Dendritic cell treated with granulocyte-macrophage colony-stimulating factor and Interleukin-4, amounts not matched to agents 40 ng/mL and 50 ng/mL, for 4 days (primary cell): Measurements from ENCODE around the gene ARFRP1.

Experiments used
- H3K27ac Mint-ChIP-seq: one replicate; pipeline ENCODE4 v1.8.0; 2022; ENCODE audit warnings: mild to moderate bottlenecking, mixed read lengths
- H3K27me3 Mint-ChIP-seq: one replicate; pipeline ENCODE4 v1.8.0; 2022; ENCODE audit warnings: mild to moderate bottlenecking, mixed read lengths
- H3K36me3 Mint-ChIP-seq: one replicate; pipeline ENCODE4 v1.8.0; 2022; ENCODE audit warnings: low read depth, mixed read lengths
- H3K4me1 Mint-ChIP-seq: one replicate; pipeline ENCODE4 v1.8.0; 2022; ENCODE audit warnings: low read depth, mixed read lengths
- H3K4me3 Mint-ChIP-seq: one replicate; pipeline ENCODE4 v1.8.0; 2022; ENCODE audit warnings: mild to moderate bottlenecking, moderate library complexity, mixed read lengths
- H3K9me3 Mint-ChIP-seq: one replicate; pipeline ENCODE4 v1.8.0; 2022; ENCODE audit warnings: mixed read lengths
- intact Hi-C: fragments of 100-400 bp; cut with micrococcal nuclease; formaldehyde crosslinking; loops from one replicate; pipeline ENCODE4 v1.15.0; 2022

The ARFRP1 gene

DNA sequence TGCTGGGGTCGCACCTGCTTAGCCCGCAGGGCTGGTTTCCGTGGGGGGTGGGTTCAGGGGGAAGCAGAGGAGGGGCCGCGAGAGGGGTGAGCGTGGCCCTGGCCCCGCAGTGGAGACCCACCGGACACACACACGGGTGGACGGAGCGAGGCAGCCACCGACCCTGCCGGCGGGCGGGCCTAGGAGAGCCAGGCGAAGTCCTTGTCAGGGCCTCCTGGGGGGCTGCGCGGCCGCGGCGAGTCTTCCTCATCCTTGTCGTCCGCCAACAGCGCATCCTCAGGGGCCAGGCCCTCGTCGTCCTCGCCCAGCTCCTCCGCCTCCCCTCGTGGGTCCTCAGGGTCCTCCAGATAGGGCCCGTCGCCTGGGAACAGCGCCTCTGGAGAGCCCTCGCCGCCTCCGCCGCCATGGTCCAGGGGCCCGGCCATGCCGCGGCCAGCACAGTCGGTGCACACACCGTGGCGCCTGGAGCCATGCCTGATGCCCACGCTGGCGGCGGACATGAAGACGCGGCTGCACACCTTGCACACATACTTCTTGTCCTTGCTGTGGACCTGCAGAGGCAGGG lies 39.1 kb upstream of the ARFRP1 start:
- intact Hi-C loops, result no loop called here
- no peak overlapping the region for H3K27ac Mint-ChIP-seq
- peaks cover under 1% of the 10 kb centered on the region for H3K27me3 Mint-ChIP-seq
- no peaks in the 10 kb centered on the region for H3K9me3 Mint-ChIP-seq
- peaks cover 1% of the 10 kb centered on the region for H3K4me1 Mint-ChIP-seq
- peaks cover 98% of the 10 kb centered on the region for H3K36me3 Mint-ChIP-seq
- no peak overlapping the region for H3K4me3 Mint-ChIP-seq

DNA sequence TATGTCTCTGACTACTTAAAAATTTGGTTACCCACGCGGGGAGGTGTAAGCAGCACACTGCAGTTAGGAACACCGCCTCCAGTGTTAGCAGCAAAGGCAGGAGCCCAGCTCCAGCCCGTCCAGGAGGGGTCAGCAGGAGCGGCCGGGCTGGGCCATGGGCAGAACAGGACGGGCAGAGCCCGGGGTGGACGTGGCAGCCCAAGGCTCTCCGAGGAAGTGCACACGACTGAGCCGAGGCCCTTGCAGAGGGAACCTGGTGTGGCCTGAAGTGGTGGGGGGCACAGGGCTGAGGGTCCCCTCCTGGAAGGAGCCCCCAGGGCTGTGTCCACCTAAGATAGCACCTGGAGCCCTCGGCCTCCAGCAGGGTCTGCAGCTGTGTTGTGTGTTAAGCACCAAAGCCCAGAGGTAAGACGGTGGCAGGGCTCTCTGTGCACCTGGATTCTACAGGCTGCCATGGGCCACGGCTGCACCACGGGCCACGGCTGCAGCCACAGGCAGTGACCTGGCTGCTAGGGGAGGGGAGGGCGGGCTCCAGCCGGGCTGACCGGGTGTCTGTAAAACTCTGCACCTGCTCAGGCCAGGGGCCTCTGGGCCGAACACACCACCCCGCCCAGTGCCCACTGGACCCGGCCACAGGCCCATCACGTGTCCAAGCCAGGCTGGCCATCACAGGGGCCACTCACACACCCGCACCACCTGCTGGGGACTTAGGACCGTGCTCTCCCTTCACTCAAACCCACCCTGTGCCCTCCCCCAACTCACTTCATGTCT lies 38.4 kb upstream of the ARFRP1 start:
- peaks cover 8% of the 10 kb centered on the region for H3K4me1 Mint-ChIP-seq
- no peaks in the 10 kb centered on the region for H3K9me3 Mint-ChIP-seq
- H3K4me3 Mint-ChIP-seq, result no peak overlapping the region
- intact Hi-C loops, result no loop called here
- no peaks in the 10 kb centered on the region for H3K27me3 Mint-ChIP-seq
- H3K36me3 Mint-ChIP-seq, result peaks cover 96% of the 10 kb centered on the region
- H3K27ac Mint-ChIP-seq, result no peak overlapping the region

DNA sequence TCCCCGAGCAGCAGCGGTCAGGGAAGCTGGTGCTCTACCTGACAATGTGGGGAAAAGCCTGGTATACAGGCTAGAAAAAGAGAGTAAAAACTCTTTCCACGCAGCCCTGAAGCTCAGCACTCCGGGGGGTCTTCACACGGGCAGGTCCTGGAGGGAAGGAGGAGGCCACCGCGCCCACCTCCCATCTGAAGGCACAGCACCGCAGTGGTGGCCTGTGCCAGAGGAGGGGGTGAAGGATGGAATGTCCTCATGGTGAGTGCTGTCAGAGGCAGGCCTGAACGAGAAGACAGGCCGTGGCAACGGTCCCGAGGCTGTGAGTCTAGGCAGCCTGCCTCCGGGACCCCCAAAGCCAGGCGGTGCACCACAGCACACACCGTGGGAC lies 37.6 kb upstream of the ARFRP1 start:
- H3K27me3 Mint-ChIP-seq, result no peaks in the 10 kb centered on the region
- H3K9me3 Mint-ChIP-seq, result no peaks in the 10 kb centered on the region
- H3K36me3 Mint-ChIP-seq, result peaks cover 89% of the 10 kb centered on the region
- H3K27ac Mint-ChIP-seq, result no peak overlapping the region
- intact Hi-C loops, result no loop called here
- no peak overlapping the region for H3K4me3 Mint-ChIP-seq
- peaks cover 14% of the 10 kb centered on the region for H3K4me1 Mint-ChIP-seq

DNA sequence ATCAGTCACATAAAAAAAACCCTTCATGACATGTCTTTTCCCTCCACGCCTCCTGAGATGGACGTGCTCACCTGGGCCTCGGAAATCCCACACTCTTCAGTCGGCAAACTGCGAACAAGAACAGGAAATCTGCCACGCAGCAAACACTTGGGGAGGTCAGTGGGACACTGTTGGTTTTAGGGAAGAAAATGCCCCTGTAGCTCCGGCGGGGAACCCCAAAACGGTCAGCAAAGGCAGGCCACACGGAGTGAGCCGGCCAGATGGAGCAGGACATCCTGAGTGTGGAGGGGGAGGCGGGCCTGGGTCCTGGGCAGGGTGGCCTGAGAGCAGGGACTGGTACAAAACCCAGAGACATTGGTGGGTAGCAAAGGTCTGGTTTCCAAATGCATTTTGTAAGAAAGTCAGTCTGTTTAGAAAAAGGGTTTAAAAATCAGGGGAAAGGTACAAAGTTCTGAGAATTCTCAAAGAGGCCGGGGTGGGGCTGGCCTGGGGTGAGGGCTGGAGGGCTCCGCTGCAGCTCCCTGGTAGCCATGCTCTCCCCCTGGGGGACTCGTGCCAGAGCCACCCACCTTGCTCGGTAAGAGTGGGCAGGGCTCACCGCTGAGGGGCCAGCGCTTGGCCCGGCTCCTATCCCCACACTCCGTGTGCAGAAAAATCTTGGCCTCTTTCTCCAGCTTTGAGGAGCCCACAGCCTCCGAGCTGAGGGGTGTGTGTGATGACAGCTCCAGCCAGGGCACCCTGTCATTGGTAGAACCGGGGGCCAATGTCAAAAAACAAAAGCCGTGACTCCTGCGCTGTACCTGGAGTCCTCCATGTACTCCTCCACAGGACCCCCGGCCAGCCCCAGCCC lies 37.0 kb upstream of the ARFRP1 start:
- peak overlapping the region; percentile 10 for H3K27ac Mint-ChIP-seq
- intact Hi-C loops, result no loop called here
- no peaks in the 10 kb centered on the region for H3K9me3 Mint-ChIP-seq
- peaks cover 14% of the 10 kb centered on the region for H3K4me1 Mint-ChIP-seq
- no peak overlapping the region for H3K4me3 Mint-ChIP-seq
- no peaks in the 10 kb centered on the region for H3K27me3 Mint-ChIP-seq
- peaks cover 82% of the 10 kb centered on the region for H3K36me3 Mint-ChIP-seq

DNA sequence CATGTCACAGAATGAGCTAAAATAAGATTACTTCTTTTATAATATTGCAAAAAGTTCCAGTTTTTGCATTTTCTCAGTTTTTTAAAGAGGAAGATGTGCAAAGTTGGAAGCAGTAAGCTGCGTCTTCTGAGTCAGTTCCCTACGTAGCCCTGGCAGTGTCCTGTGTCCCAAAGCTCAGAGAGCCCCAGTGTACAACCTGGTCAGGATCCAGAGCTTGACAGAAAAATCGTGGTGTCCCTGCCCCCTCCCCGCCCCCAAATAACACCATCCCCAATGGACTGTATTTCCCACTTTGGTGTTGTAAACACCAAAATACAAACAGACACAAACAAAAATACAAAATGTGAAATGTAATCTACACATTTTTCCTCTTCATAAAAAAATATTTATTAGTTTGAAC lies 36.4 kb upstream of the ARFRP1 start:
- intact Hi-C loops, result no loop called here
- H3K9me3 Mint-ChIP-seq, result no peaks in the 10 kb centered on the region
- H3K27me3 Mint-ChIP-seq, result no peaks in the 10 kb centered on the region
- no peak overlapping the region for H3K4me3 Mint-ChIP-seq
- peaks cover 76% of the 10 kb centered on the region for H3K36me3 Mint-ChIP-seq
- H3K27ac Mint-ChIP-seq, result no peak overlapping the region
- peaks cover 14% of the 10 kb centered on the region for H3K4me1 Mint-ChIP-seq

DNA sequence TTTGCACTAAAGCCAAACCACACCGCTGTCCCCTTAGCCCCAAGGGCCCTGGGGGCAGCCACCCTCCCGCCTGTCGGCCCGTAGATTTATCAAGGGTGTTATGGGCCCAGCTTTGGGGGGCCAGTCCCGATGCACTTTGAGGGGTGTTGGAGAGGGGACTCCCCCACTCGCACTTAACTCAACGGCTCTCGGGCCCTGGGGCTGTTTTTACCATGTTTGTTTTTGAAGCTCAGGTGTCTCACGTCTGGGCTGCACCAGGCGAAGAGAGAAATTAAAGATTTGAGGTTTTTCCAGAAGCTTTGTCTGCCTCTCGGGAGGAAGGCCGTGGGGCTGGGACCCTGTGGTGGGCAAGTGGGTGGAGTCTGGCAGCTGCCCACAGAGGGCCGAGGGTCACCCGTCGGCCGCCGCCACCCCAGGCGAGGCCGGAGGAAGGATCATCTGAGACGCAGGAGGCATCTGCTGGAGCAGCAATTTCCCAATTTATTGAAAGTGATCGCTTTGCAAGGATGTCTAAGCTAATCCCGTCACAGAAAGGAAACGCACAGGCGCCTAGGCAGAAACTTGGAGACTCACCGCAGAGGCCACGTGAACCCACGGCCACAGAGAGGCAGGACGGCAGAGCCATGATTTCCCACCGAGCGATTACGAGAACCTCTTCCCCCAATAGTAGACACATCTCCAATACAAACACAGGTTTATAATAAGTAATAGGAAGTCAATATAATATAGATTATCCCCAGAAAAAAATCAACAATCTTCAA lies 35.6 kb upstream of the ARFRP1 start:
- Mint-ChIP-seq H3K36me3 (peaks cover 68% of the 10 kb centered on the region), H3K9me3 (no peaks in the 10 kb centered on the region), H3K4me1 (peaks cover 17% of the 10 kb centered on the region), H3K27ac (no peak overlapping the region), H3K4me3 (no peak overlapping the region), H3K27me3 (peaks cover 4% of the 10 kb centered on the region)
- intact Hi-C loops, result no loop called here

DNA sequence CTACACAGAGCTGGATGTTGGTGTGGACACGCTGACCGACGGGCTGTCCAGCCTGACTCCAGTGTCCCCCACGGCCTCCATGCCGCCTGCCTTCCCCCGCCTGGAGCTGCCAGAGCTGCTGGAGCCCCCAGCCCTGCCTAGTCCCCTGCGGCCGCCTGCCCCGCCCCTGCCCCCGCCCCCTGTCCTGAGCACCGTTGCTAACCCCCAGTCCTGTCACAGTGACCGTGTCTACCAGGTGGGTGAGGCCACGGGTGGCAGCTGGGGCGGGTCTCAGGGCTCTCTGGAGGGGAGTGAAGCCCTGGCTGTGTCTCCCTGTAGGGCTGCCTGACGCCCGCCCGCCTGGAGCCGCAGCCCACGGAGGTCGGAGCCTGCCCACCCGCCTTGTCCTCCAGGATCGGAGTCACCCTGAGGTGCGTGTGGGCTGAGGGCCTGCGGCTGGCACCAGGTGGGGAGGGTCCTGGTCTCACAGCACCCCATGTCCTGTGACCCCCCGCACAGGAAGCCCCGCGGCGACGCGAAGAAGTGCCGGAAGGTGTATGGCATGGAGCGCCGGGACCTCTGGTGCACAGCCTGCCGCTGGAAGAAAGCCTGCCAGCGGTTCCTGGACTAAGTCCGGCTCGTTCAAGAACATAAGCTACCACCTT lies 34.7 kb upstream of the ARFRP1 start:
- peaks cover 59% of the 10 kb centered on the region for H3K36me3 Mint-ChIP-seq
- peaks cover 9% of the 10 kb centered on the region for H3K27me3 Mint-ChIP-seq
- peaks cover 23% of the 10 kb centered on the region for H3K4me1 Mint-ChIP-seq
- no peak overlapping the region for H3K27ac Mint-ChIP-seq
- no peaks in the 10 kb centered on the region for H3K9me3 Mint-ChIP-seq
- intact Hi-C loops, result no loop called here
- no peak overlapping the region for H3K4me3 Mint-ChIP-seq

DNA sequence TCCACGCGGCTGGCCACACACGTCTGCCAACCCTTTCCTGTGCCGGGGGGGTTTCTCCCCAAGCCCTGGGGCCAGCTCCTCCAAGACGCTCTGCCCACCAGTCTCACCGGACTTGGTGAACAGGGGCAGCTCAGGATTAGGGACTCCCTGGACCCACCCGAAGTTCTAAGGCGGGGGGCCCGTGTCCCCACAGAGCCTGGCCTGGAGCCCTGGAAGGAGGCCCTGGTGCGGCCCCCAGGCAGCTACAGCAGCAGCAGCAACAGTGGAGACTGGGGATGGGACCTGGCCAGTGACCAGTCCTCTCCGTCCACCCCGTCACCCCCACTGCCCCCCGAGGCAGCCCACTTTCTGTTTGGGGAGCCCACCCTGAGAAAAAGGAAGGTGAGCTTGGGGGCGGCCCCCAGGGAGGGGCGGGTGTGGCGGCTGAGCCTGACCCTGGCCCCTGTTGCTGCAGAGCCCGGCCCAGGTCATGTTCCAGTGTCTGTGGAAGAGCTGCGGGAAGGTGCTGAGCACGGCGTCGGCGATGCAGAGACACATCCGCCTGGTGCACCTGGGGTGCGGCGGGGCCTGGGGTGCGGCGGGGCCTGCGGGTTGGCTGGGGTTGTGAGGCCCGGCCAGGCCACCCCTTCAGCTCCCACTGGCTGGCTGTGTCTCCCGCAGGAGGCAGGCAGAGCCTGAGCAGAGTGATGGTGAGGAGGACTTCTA lies 34.1 kb upstream of the ARFRP1 start:
- no peak overlapping the region for H3K4me3 Mint-ChIP-seq
- peaks cover 55% of the 10 kb centered on the region for H3K36me3 Mint-ChIP-seq
- H3K4me1 Mint-ChIP-seq, result peaks cover 30% of the 10 kb centered on the region
- peaks cover 16% of the 10 kb centered on the region for H3K27me3 Mint-ChIP-seq
- peak overlapping the region; percentile 25 for H3K27ac Mint-ChIP-seq
- H3K9me3 Mint-ChIP-seq, result no peaks in the 10 kb centered on the region
- intact Hi-C loops, result no loop called here

DNA sequence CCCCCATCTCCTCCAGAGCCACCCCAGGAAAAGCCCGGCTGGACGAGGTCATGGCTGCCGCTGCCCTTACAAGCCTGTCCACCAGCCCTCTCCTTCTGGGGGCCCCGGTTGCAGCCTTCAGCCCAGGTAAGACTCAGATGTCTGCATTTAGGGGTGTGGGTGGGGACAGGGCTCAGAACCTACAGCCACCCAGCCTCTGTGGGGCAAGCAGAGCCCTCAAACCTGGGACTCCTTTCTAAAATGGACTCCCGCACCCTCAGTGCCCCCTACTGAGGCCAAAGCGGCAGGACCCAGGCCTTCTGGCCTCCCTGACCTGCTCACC lies 33.5 kb upstream of the ARFRP1 start:
- Mint-ChIP-seq H3K4me3 (peak overlapping the region; percentile 64), H3K36me3 (peaks cover 50% of the 10 kb centered on the region), H3K9me3 (no peaks in the 10 kb centered on the region), H3K27me3 (peaks cover 21% of the 10 kb centered on the region), H3K27ac (peak overlapping the region; percentile 25), H3K4me1 (peaks cover 35% of the 10 kb centered on the region)
- intact Hi-C loops, result no loop called here

DNA sequence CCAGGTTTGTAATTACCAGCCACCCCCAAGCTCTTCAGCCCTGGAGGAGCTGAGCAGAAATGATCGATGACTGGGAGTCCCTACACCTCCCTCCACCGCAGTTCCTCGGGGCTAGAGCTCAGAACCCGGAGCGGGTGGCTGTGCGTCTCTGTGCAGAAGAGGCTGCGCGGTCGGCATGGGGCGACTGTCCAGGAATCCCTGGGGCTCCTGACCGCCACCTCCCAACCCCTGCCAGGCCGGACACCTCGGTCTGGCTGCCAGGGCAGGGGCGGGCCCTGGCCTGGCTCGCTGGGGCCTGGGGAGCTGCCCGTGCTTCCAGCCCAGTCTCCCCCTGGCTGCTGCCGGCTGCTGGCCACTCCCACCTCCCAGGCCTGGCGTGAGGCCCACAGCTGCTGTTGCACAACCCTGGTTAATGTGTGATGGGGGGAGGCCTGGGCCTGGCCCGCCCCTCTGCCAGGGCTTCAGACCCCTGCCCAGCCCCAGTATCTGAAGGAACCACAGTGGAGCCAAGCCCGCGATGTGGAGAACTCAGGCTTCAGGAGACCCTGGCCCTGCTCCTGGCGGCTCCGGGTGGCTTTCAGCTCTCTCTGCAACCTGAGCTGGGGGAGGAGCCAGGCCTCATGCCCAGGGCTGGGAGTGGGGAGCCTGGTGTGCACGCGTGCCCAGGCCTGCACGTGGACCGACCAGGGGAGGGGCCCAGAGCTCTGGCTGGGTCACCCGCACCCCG lies 33.0 kb upstream of the ARFRP1 start:
- H3K27ac Mint-ChIP-seq, result peak overlapping the region; percentile 25
- intact Hi-C loops, result no loop called here
- H3K4me1 Mint-ChIP-seq, result peaks cover 40% of the 10 kb centered on the region
- peak overlapping the region; percentile 64 for H3K4me3 Mint-ChIP-seq
- no peaks in the 10 kb centered on the region for H3K9me3 Mint-ChIP-seq
- H3K36me3 Mint-ChIP-seq, result peaks cover 44% of the 10 kb centered on the region
- peaks cover 26% of the 10 kb centered on the region for H3K27me3 Mint-ChIP-seq

DNA sequence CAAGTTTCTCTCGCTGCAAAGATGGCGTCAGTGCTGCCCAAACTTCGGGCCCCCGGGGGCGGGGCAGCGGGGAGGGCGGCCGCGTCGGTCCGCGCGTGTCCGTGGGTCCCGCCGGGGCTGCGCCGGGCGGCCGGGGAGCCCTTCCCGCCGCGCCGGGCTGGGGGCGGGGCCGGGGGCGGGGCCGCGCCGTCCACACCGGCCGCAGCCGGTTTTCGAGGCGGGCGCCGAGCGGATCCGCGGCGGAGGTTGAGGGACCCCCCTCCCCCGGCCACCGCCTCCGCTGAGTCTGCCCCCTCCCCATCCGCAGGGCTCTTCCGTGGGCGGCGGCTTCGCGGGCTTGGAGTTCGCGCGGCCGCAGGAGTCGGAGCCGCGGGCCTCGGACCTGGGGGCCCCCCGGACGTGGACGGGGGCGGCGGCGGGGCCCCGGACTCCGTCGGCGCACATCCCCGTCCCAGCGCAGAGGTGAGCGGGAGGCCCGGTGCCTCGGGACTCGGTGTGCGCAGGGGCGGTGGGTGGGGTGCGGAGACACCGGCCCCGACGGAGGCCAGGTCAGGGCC lies 32.4 kb upstream of the ARFRP1 start:
- intact Hi-C loops, result no loop called here
- Mint-ChIP-seq H3K4me3 (peak overlapping the region; percentile 64), H3K36me3 (peaks cover 38% of the 10 kb centered on the region), H3K9me3 (no peaks in the 10 kb centered on the region), H3K27me3 (peaks cover 32% of the 10 kb centered on the region), H3K4me1 (peaks cover 47% of the 10 kb centered on the region), H3K27ac (no peak overlapping the region)
